K562 (cell line): ENCODE measurements around the gene UBE2O. TPM values are rescaled to one million over a fixed set of nuclear protein-coding genes. Genes with fewer than 3 reads are reported as not detected.

Experiments
- CREB1 ChIP-seq, 2 experiments: sonication (generic) in 1 of 2; formaldehyde crosslinking in 1 of 2; IDR thresholded peaks; 2 replicates each; pipeline versions ENCODE4 v1.6.1 to v1.8.0; 2012 to 2022; ENCODE audit warnings: inconsistent platforms in 1 of 2, mild to moderate bottlenecking in 1 of 2, missing genetic modification reagents in 1 of 2, moderate library complexity in 1 of 2
- FOXA3 ChIP-seq, 2 experiments: fragments of 450-650 bp in 1 of 2; sonication (generic) in 1 of 2; formaldehyde crosslinking; IDR thresholded peaks in 1 of 2; conservative IDR thresholded peaks in 1 of 2; 2 replicates each; pipeline versions ENCODE4 v1.4.0 to v1.8.0; 2020 to 2022; ENCODE audit warnings: mild to moderate bottlenecking in 2 of 2, missing genetic modification reagents in 1 of 2
- FOXP1 ChIP-seq: sonication (generic); formaldehyde crosslinking; IDR thresholded peaks from 2 replicates; pipeline ENCODE4 v1.8.0; 2022; ENCODE audit warnings: mild to moderate bottlenecking, missing genetic modification reagents
- KAT7 ChIP-seq: sonication (generic); formaldehyde crosslinking; IDR thresholded peaks from 2 replicates; pipeline ENCODE4 v1.8.0; 2022; ENCODE audit warnings: missing genetic modification reagents, mild to moderate bottlenecking, borderline replicate concordance
- KLF16 ChIP-seq: IDR thresholded peaks from 2 replicates; pipeline ENCODE4 v1.6.1; 2016; ENCODE audit warnings: antibody characterized with exemption
- NCOA4 ChIP-seq: fragments of 450-650 bp; IDR thresholded peaks from 2 replicates; pipeline ENCODE4 v1.6.1; 2018; ENCODE audit warnings: mild to moderate bottlenecking; ENCODE audit not compliant: partially characterized antibody
- POU5F1 ChIP-seq: fragments of 150-350 bp; IDR thresholded peaks from 2 replicates; pipeline ENCODE4 v1.6.1; 2014; ENCODE audit warnings: borderline replicate concordance, low read length, low read depth, mild to moderate bottlenecking; ENCODE audit not compliant: partially characterized antibody
- SAFB2 ChIP-seq: fragments of 200-400 bp; formaldehyde crosslinking; IDR thresholded peaks from 2 replicates; pipeline ENCODE4 v1.6.1; 2018; ENCODE audit warnings: borderline replicate concordance, low read length, low read depth, moderate library complexity; ENCODE audit not compliant: severe bottlenecking
- SIX5 ChIP-seq, 2 experiments: IDR thresholded peaks; 2 replicates each; pipeline ENCODE4 v1.6.1; 2011; ENCODE audit warnings: low read length in 2 of 2, borderline replicate concordance in 1 of 2, low read depth in 1 of 2, mild to moderate bottlenecking in 1 of 2, moderate library complexity in 1 of 2; ENCODE audit not compliant: insufficient read depth in 1 of 2
- SMARCA5 ChIP-seq: fragments of 450-650 bp; IDR thresholded peaks from 2 replicates; pipeline ENCODE4 v1.6.1; 2016
- SNRNP70 ChIP-seq: fragments of 200-400 bp; formaldehyde crosslinking; optimal IDR thresholded peaks from 2 replicates; pipeline ENCODE3; 2017; ENCODE audit warnings: low read depth, low read length
- TRIM24 ChIP-seq, 2 experiments: fragments of 450-650 bp; IDR thresholded peaks; 2 replicates each; pipeline ENCODE4 v1.6.1; 2016
- XRCC5 ChIP-seq: fragments of 200-400 bp; formaldehyde crosslinking; IDR thresholded peaks from 2 replicates; pipeline ENCODE4 v1.6.1; 2017; ENCODE audit warnings: low read depth, mild to moderate bottlenecking, low read length
- ZBTB1 ChIP-seq: sonication (generic); formaldehyde crosslinking; IDR thresholded peaks from 2 replicates; pipeline ENCODE4 v1.8.1; 2023; ENCODE audit warnings: missing genetic modification reagents, low read depth, mild to moderate bottlenecking, borderline replicate concordance
- ZNF140 ChIP-seq: fragments of 250-450 bp; sonication (Bioruptor Pico); IDR thresholded peaks from 2 replicates; pipeline ENCODE4 v1.8.0; 2021; ENCODE audit warnings: moderate library complexity, mild to moderate bottlenecking, inconsistent platforms
- polyA plus RNA-seq, 8 experiments: library from polyadenylated mRNA; depleted of rRNA in 4 of 8; stranded (reverse) in 5 of 8; unstranded in 3 of 8; fragments of >200 nt; fragmentation: Nextera tagmentation in 2 of 8; fragmentation: Illumina TruSeq in 1 of 8; extraction: Ambion mirVana in 2 of 8; extraction: Trizol in 1 of 8; gene quantifications; 2 replicates each; pipeline versions ENCODE4 v1.2.1 to v1.2.3, GENCODE V29; 2011 to 2014; ENCODE audit warnings: inconsistent platforms in 1 of 8, missing spikeins in 1 of 8
- total RNA-seq, 7 experiments: library from RNA; depleted of rRNA in 6 of 7; stranded (reverse); fragments of >200 nt in 6 of 7; fragmentation: Illumina TruSeq in 2 of 7; extraction: Trizol in 2 of 7; gene quantifications; 2 replicates each; pipeline versions ENCODE4 v1.2.1 to v1.2.3, GENCODE V29; 2011 to 2021; ENCODE audit warnings: low replicate concordance in 1 of 7
- TF ChIP-seq, protein P1 (sequence below), 2 experiments: fragments of 450-650 bp in 1 of 2; sonication (generic) in 1 of 2; formaldehyde crosslinking; conservative IDR thresholded peaks; 2 replicates each; pipeline versions ENCODE4 v1.4.0 to v1.8.1; 2020 to 2022; ENCODE audit warnings: mild to moderate bottlenecking in 1 of 2, missing genetic modification reagents in 1 of 2
- TF ChIP-seq, protein P2 (sequence below), 2 experiments: fragments of 450-650 bp in 1 of 2; sonication (generic) in 1 of 2; formaldehyde crosslinking in 1 of 2; IDR thresholded peaks; 2 replicates each; pipeline versions ENCODE4 v1.7.1 to v1.9.0; 2016 to 2022; ENCODE audit warnings: inconsistent platforms in 1 of 2, mild to moderate bottlenecking in 1 of 2, missing genetic modification reagents in 1 of 2

UBE2O gene
- total and polyA plus RNA-seq, 9 of the 15 experiments (the other 6 are each of a cell fraction or from before 2014, with no cell fraction given): 1.6 to 39.7 (median 13.3) TPM

DNA sequence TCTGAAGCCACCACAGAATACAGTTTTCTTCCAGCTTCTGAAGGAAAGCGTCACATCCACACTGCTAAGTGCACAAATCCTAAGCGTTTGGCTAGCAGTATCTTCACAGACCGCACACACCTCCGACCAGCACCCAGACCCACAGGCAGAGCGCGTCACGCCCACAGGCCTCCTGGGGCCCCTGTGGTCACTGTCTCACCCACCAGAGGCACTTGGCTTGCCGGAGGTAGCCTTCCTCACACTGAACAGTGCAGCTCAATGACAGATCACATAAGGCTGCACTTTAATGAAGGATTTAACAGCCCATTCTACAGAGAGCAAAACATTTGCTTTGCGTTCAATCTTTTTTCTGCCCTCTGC, 47.4 kb downstream of the UBE2O start (continued):
- TF ChIP-seq XRCC5 (peak; percentile 43; the same call in 1 of the 2 replicates), CREB1 (IDR thresholded peaks at IDR 0.05) (no peak), CREB1 (CRISPR knock-in tag; IDR thresholded peaks at IDR 0.05) (peak; percentile 32; the same call in 1 of the 2 replicates), FOXP1 (CRISPR knock-in tag) (0 out of 2 replicates have a peak, but pooled peaks have one; percentile 12), TRIM24 (IDR thresholded peaks at IDR 0.05) (no peak), KAT7 (CRISPR knock-in tag) (0 out of 2 replicates have a peak, but pooled peaks have one; percentile 83), SIX5 (IDR thresholded peaks at IDR 0.05; ENCODE audit: borderline replicate concordance in 1 of 2, insufficient read depth in 1 of 2, low read depth in 1 of 2, low read length in 2 of 2) (no peak), SMARCA5 (0 out of 2 replicates have a peak, but pooled peaks have one; percentile 18), SAFB2 (no peak), ZBTB1 (CRISPR knock-in tag) (0 out of 2 replicates have a peak, but pooled peaks have one; percentile 37), FOXA3 (CRISPR knock-in tag; conservative IDR thresholded peaks at IDR 0.05 in 1 of 2, IDR thresholded peaks at IDR 0.05 in 1 of 2) (0 out of 4 replicates have a peak, but pooled peaks of 1 of the 2 experiments have one; percentile 25), NCOA4 (no peak), SNRNP70 (no peak), KLF16 (no peak), POU5F1 (no peak), ZNF140 (CRISPR knock-in tag) (no peak)
- TF ChIP-seq, protein P1, sequence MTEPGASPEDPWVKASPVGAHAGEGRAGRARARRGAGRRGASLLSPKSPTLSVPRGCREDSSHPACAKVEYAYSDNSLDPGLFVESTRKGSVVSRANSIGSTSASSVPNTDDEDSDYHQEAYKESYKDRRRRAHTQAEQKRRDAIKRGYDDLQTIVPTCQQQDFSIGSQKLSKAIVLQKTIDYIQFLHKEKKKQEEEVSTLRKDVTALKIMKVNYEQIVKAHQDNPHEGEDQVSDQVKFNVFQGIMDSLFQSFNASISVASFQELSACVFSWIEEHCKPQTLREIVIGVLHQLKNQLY (CRISPR knock-in tag; conservative IDR thresholded peaks at IDR 0.05): no peak
- TF ChIP-seq, protein P2, sequence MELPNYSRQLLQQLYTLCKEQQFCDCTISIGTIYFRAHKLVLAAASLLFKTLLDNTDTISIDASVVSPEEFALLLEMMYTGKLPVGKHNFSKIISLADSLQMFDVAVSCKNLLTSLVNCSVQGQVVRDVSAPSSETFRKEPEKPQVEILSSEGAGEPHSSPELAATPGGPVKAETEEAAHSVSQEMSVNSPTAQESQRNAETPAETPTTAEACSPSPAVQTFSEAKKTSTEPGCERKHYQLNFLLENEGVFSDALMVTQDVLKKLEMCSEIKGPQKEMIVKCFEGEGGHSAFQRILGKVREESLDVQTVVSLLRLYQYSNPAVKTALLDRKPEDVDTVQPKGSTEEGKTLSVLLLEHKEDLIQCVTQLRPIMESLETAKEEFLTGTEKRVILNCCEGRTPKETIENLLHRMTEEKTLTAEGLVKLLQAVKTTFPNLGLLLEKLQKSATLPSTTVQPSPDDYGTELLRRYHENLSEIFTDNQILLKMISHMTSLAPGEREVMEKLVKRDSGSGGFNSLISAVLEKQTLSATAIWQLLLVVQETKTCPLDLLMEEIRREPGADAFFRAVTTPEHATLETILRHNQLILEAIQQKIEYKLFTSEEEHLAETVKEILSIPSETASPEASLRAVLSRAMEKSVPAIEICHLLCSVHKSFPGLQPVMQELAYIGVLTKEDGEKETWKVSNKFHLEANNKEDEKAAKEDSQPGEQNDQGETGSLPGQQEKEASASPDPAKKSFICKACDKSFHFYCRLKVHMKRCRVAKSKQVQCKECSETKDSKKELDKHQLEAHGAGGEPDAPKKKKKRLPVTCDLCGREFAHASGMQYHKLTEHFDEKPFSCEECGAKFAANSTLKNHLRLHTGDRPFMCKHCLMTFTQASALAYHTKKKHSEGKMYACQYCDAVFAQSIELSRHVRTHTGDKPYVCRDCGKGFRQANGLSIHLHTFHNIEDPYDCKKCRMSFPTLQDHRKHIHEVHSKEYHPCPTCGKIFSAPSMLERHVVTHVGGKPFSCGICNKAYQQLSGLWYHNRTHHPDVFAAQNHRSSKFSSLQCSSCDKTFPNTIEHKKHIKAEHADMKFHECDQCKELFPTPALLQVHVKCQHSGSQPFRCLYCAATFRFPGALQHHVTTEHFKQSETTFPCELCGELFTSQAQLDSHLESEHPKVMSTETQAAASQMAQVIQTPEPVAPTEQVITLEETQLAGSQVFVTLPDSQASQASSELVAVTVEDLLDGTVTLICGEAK (IDR thresholded peaks at IDR 0.05): no peak
- TF ChIP-seq, protein P2 (CRISPR knock-in tag; IDR thresholded peaks at IDR 0.05): no peak
